Endothelial cell of umbilical vein (primary cell): ENCODE results near the gene MINDY4. TPM values are rescaled to one million over a fixed set of nuclear protein-coding genes. Genes with fewer than 3 reads are reported as not detected.
A peak's percentile ranks its signal among the peaks of the same experiment; 100 is the strongest.

Source experiments
- BruUV-seq: library from RNA; stranded (reverse); fragments of 400-500 nt; replicated peaks from 2 replicates; lab custom pipeline; 2021; lab: Mats Ljungman, UMichigan
- CTCF ChIA-PET: fragments of 300-600, 350-600 bp; sonication (Branson Sonifier 250); formaldehyde crosslinking; loops from one replicate; lab custom pipeline; 2021; ENCODE audit warnings: antibody characterized with exemption, inconsistent platforms; lab: Charles Lee
- POLR2A ChIA-PET: fragments of 300-600, 350-600 bp; sonication (Branson Sonifier 250); formaldehyde crosslinking; loops from one replicate; lab custom pipeline; 2021; ENCODE audit warnings: antibody characterized with exemption, inconsistent platforms; lab: Charles Lee
- DNase-seq: peaks from one replicate; pipeline ENCODE4 v3.0.0-alpha.2; 2011; ENCODE audit warnings: low read depth, low spot score
- FAIRE-seq: peaks from 2 replicates; lab custom pipeline; 2011; peaks lifted over from hg19 to GRCh38; lab: Jason Lieb, UNC
- H2AFZ ChIP-seq: 2 replicates; pipeline ENCODE4 v1.6.0; 2012; ENCODE audit warnings: low read depth, low read length, control low read depth, inconsistent platforms
- H3K27ac ChIP-seq: 2 replicates; pipeline ENCODE4 v1.5.1; 2011; ENCODE audit warnings: low read depth, mild to moderate bottlenecking, control low read depth, low read length, moderate library complexity; ENCODE audit not compliant: insufficient read depth
- H3K27me3 ChIP-seq, 2 experiments: 2 replicates each; pipeline versions ENCODE4 v1.6.0 to v1.6.1; 2011; ENCODE audit warnings: low read length in 2 of 2, mixed read lengths in 1 of 2; ENCODE audit not compliant: control insufficient read depth in 2 of 2, insufficient read depth in 2 of 2
- H3K36me3 ChIP-seq, 2 experiments: 2 replicates in 1 of 2; 3 replicates in 1 of 2; pipeline ENCODE4 v1.5.1; 2011; ENCODE audit warnings: low read length in 2 of 2, mild to moderate bottlenecking in 1 of 2, moderate library complexity in 1 of 2; ENCODE audit not compliant: control insufficient read depth in 2 of 2, insufficient read depth in 2 of 2; ENCODE audit errors: extremely low read depth in 1 of 2
- H3K4me1 ChIP-seq: 3 replicates; pipeline ENCODE4 v1.5.1; 2011; ENCODE audit warnings: mild to moderate bottlenecking, low read length; ENCODE audit not compliant: control insufficient read depth, insufficient read depth; ENCODE audit errors: extremely low read depth
- H3K4me2 ChIP-seq: 2 replicates; pipeline ENCODE4 v1.6.1; 2011; ENCODE audit warnings: low read length, control low read depth, mixed read lengths; ENCODE audit not compliant: insufficient read depth
- H3K4me3 ChIP-seq, 3 experiments: fragments of 200-600 bp in 1 of 3; sonication (generic), shearing (Covaris generic) in 1 of 3; replicated peaks in 1 of 3; 2 replicates each; pipeline ENCODE4 v1.5.1; 2011 to 2016; ENCODE audit warnings: control low read depth in 3 of 3, low read length in 3 of 3, mild to moderate bottlenecking in 2 of 3, inconsistent platforms in 1 of 3, low read depth in 1 of 3, moderate library complexity in 1 of 3; ENCODE audit not compliant: insufficient read depth in 1 of 3
- H3K79me2 ChIP-seq: 2 replicates; pipeline ENCODE4 v1.6.0; 2012; ENCODE audit warnings: low read length, inconsistent platforms; ENCODE audit not compliant: control insufficient read depth, insufficient read depth
- H3K9ac ChIP-seq: replicated peaks from 2 replicates; pipeline ENCODE3; 2011; ENCODE audit warnings: low read length, control low read depth; ENCODE audit not compliant: insufficient read depth; ENCODE audit errors: extremely low read depth
- H3K9me1 ChIP-seq: replicated peaks from 3 replicates; pipeline ENCODE4 v1.6.0; 2011; ENCODE audit warnings: mild to moderate bottlenecking, low read length; ENCODE audit not compliant: control insufficient read depth, insufficient read depth; ENCODE audit errors: extremely low read depth
- H3K9me3 ChIP-seq: replicated peaks from 2 replicates; pipeline ENCODE4 v1.5.1; 2012; ENCODE audit warnings: low read length, inconsistent platforms; ENCODE audit not compliant: control insufficient read depth, insufficient read depth
- H4K20me1 ChIP-seq: replicated peaks from 2 replicates; pipeline ENCODE3; 2011; ENCODE audit warnings: mild to moderate bottlenecking, low read length; ENCODE audit not compliant: control insufficient read depth, insufficient read depth; ENCODE audit errors: extremely low read depth
- CTCF ChIP-seq, 2 donors: IDR thresholded peaks; 1 replicate in 1 of 2; 2 replicates in 1 of 2; pipeline ENCODE4 v1.5.1; 2011; ENCODE audit warnings: low read length in 2 of 2, mild to moderate bottlenecking in 2 of 2, moderate library complexity in 2 of 2, control low read depth in 1 of 2, inconsistent platforms in 1 of 2, low read depth in 1 of 2; ENCODE audit not compliant: insufficient read depth in 1 of 2; ENCODE audit errors: extremely low read depth in 1 of 2
- EZH2 ChIP-seq: IDR thresholded peaks from 2 replicates; pipeline ENCODE4 v1.6.1; 2012; ENCODE audit warnings: borderline replicate concordance, low read depth, mild to moderate bottlenecking, moderate library complexity, low read length, inconsistent platforms; ENCODE audit not compliant: severe bottlenecking
- FOS ChIP-seq: IDR thresholded peaks from 2 replicates; pipeline ENCODE4 v1.6.1; 2011; ENCODE audit warnings: mild to moderate bottlenecking, low read length, moderate library complexity, borderline replicate concordance; ENCODE audit not compliant: insufficient read depth
- GATA2 ChIP-seq: IDR thresholded peaks from 2 replicates; pipeline ENCODE4 v1.7.0; 2011; ENCODE audit warnings: low read depth, mild to moderate bottlenecking, moderate library complexity, mixed read lengths, low read length; ENCODE audit not compliant: insufficient read length, insufficient read depth
- JUN ChIP-seq: IDR thresholded peaks from 2 replicates; pipeline ENCODE4 v1.6.1; 2011; ENCODE audit warnings: borderline replicate concordance, low read depth; ENCODE audit not compliant: insufficient read length, insufficient read depth
- MAX ChIP-seq: IDR thresholded peaks from 2 replicates; pipeline ENCODE4 v1.6.1; 2011; ENCODE audit not compliant: insufficient read depth, insufficient read length
- MYC ChIP-seq: IDR thresholded peaks from one replicate; pipeline ENCODE4 v1.6.1; 2011; ENCODE audit warnings: mild to moderate bottlenecking, low read depth, low read length
- POLR2A ChIP-seq: IDR thresholded peaks from 2 replicates; pipeline ENCODE4 v1.6.1; 2012; ENCODE audit warnings: low read depth, mild to moderate bottlenecking, control low read depth, low read length
- POLR2AphosphoS5 ChIP-seq: IDR thresholded peaks from 2 replicates; pipeline ENCODE4 v1.6.1; 2012; ENCODE audit warnings: low read depth, mild to moderate bottlenecking, control low read depth, low read length, moderate library complexity; ENCODE audit not compliant: insufficient read depth
- dilution Hi-C: fragments of 300-500 bp; cut with MboI; formaldehyde crosslinking; loops from one replicate; pipeline ENCODE4 v1.15.0; 2019; ENCODE audit warnings: low sequenced_read_pairs; ENCODE audit not compliant: extremely low pct_ligation_motif_present
- intact Hi-C: fragments of 100-400 bp; cut with micrococcal nuclease; formaldehyde crosslinking; loops from one replicate; pipeline ENCODE4 v1.10.0; 2022
- polyA plus RNA-seq, 4 experiments: library from polyadenylated mRNA; depleted of rRNA in 3 of 4; stranded (reverse) in 3 of 4; unstranded in 1 of 4; fragments of >200 nt; gene quantifications; 2 replicates each; pipeline versions ENCODE4 v1.2.1 to v1.2.3, GENCODE V29; 2011 to 2012; ENCODE audit warnings: missing spikeins in 1 of 4
- total RNA-seq: library from RNA; stranded (reverse); gene quantifications from 2 replicates; pipeline ENCODE4 v1.2.3, GENCODE V29; 2021

The MINDY4 gene
- total and polyA plus RNA-seq, 2 donors (not counting 3 experiments of a cell fraction or from before 2014, with no cell fraction given) = 2.2 to 4.7 TPM

- CTCF ChIA-PET = interaction anchor here (0.9 to 2.1 kb wide), 3 partner anchors 22 to 52 kb away, joined by 4 to 6 read pairs (median 4); no protein-coding TSS in a partner anchor
- H3K27me3 ChIP-seq = peaks cover 23 to 27% of the 10 kb centered on the region in 2 experiments
- H3K9ac ChIP-seq = no peak overlapping the region
- dilution Hi-C loops (no loop called here), intact Hi-C loops (no loop called here)
- H3K4me3 ChIP-seq = no peak overlapping the region
- no TSS peak for BruUV-seq
- no peak overlapping the region for H3K4me2 ChIP-seq
- POLR2A ChIA-PET = interaction anchor here (0.6 kb wide), 1 partner anchor 281 kb away, joined by 11 read pairs; no protein-coding TSS in a partner anchor
- FAIRE-seq (no peak), DNase-seq (peak; percentile 89)
- H3K79me2 ChIP-seq = no peaks in the 10 kb centered on the region
- no peaks in the 10 kb centered on the region for H3K36me3 ChIP-seq
- no peak overlapping the region for H3K27ac ChIP-seq
- H4K20me1 ChIP-seq = no peaks in the 10 kb centered on the region
- TF ChIP-seq JUN (no peak), CTCF (IDR thresholded peaks at IDR 0.05; ENCODE audit: extremely low read depth in 1 of 2, insufficient read depth in 1 of 2, low read depth in 1 of 2, low read length in 2 of 2) (no peak), GATA2 (no peak), POLR2A (no peak), MAX (no peak), EZH2 (no peak), FOS (no peak), POLR2AphosphoS5 (no peak), MYC (no peak)
- H3K9me1 ChIP-seq = no peaks in the 10 kb centered on the region
- H3K4me1 ChIP-seq = no peaks in the 10 kb centered on the region
- H3K9me3 ChIP-seq = no peaks in the 10 kb centered on the region
- H2AFZ ChIP-seq = no peak overlapping the region
Measured at GRCh38 chr7:30886608-30887011, 115.4 kb downstream of the MINDY4 start.
